ENCODE results near the gene RXRA.

Gene RXRA

DNA sequence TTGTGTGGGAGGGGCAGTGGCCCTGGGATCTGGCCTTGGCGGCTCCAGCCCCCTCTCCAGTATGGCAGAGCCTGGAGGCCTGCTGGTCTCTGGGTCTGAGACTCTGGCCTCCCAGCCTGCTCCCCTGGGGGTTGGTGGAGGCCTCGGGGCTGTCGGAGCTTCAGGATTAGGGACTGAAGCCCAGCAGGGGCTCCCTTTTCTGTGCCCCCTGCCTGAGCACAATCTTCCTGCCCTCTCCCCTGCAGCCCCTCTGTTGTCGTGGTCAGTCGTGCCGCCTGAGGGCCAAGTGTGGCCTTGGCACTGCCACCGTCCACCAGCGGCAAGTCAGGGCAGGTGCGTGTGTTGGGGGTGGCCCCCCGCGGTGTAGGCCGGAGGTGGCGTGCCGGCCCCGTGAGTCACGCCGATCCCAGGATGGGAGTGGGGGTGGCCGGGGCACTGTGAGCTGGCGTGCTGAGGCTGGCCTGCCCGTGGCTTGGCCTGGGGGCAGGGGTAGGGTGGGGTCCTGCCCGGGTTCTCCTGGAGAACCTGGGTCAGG, 53.6 kb downstream of the RXRA start:
- H3K4me3 ChIP-seq (ENCODE audit: low read depth, low read length): no peak overlapping the region
- H3K9me3 ChIP-seq (ENCODE audit: control insufficient read depth, insufficient read depth, low read depth, low read length): no peaks in the 10 kb centered on the region
- no peak overlapping the region for H3K27ac ChIP-seq (ENCODE audit: extremely low read depth, low read depth, low read length)
- POLR2A ChIA-PET: no interaction called here
- CTCF ChIA-PET: interaction anchor here (0.5 to 1.6 kb wide), 4 partner anchors 12 to 209 kb away, joined by 3 to 7 read pairs (median 3); no protein-coding TSS in a partner anchor
- H3K4me1 ChIP-seq (ENCODE audit: control insufficient read depth, insufficient read depth, low read length): peaks cover 4% of the 10 kb centered on the region; the same call in 1 of the 2 replicates
- H3K36me3 ChIP-seq (ENCODE audit: control insufficient read depth in 2 of 2, insufficient read depth in 1 of 2, low read length in 2 of 2): no peaks in the 10 kb centered on the region
- TF ChIP-seq, protein P1, sequence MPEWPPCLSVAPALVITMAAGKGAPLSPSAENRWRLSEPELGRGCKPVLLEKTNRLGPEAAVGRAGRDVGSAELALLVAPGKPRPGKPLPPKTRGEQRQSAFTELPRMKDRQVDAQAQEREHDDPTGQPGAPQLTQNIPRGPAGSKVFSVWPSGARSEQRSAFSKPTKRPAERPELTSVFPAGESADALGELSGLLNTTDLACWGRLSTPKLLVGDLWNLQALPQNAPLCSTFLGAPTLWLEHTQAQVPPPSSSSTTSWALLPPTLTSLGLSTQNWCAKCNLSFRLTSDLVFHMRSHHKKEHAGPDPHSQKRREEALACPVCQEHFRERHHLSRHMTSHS (tag by site-specific recombination; IDR thresholded peaks at IDR 0.05): no peak
- no peak for TF ChIP-seq ZNF23 (tag by site-specific recombination; IDR thresholded peaks at IDR 0.05; ENCODE audit: borderline replicate concordance)
- TF ChIP-seq ZNF843 (tag by site-specific recombination; IDR thresholded peaks at IDR 0.05): no peak
- TF ChIP-seq KLF1 (tag by site-specific recombination; IDR thresholded peaks at IDR 0.05): no peak
- TF ChIP-seq ZNF785 (tag by site-specific recombination; IDR thresholded peaks at IDR 0.05): no peak
- no peak for TF ChIP-seq ZNF837 (tag by site-specific recombination; IDR thresholded peaks at IDR 0.05)
- TF ChIP-seq GLIS1 (tag by site-specific recombination; IDR thresholded peaks at IDR 0.05): peak; percentile 89
- TF ChIP-seq GLIS2 (tag by site-specific recombination; IDR thresholded peaks at IDR 0.05): peak; percentile 57; the same call in 1 of the 2 replicates
- no peak for TF ChIP-seq ZEB2 (tag by site-specific recombination; IDR thresholded peaks at IDR 0.05)
- no peak for TF ChIP-seq GFI1B (tag by site-specific recombination; IDR thresholded peaks at IDR 0.05)
- TF ChIP-seq SCRT1 (tag by site-specific recombination; IDR thresholded peaks at IDR 0.05; ENCODE audit: borderline replicate concordance): no peak
- TF ChIP-seq ZNF2 (tag by site-specific recombination; IDR thresholded peaks at IDR 0.05): no peak
- TF ChIP-seq ZNF37A (tag by site-specific recombination; IDR thresholded peaks at IDR 0.05): no peak
- TF ChIP-seq ZNF701 (tag by site-specific recombination; IDR thresholded peaks at IDR 0.05): no peak
- no peak for TF ChIP-seq ZBTB8A (tag by site-specific recombination; IDR thresholded peaks at IDR 0.05)
- no peak for TF ChIP-seq ZBTB20 (tag by site-specific recombination; IDR thresholded peaks at IDR 0.05)
- TF ChIP-seq ZNF677 (tag by site-specific recombination; IDR thresholded peaks at IDR 0.05): no peak
- no peak for TF ChIP-seq SCRT2 (tag by site-specific recombination; IDR thresholded peaks at IDR 0.05)
- TF ChIP-seq ZNF354C (tag by site-specific recombination; IDR thresholded peaks at IDR 0.05; ENCODE audit: borderline replicate concordance, low read depth): no peak
- no peak for TF ChIP-seq ZBTB6 (tag by site-specific recombination; IDR thresholded peaks at IDR 0.05)
- no peak for TF ChIP-seq PRDM2 (tag by site-specific recombination; IDR thresholded peaks at IDR 0.05; ENCODE audit: borderline replicate concordance)
- TF ChIP-seq PBX3 (CRISPR knock-in tag; IDR thresholded peaks at IDR 0.05): no peak
- TF ChIP-seq ZFHX2 (tag by site-specific recombination; conservative IDR thresholded peaks at IDR 0.05): 0 out of 2 replicates have a peak, but pooled peaks have one; percentile 11
- TF ChIP-seq EGR2 (tag by site-specific recombination; IDR thresholded peaks at IDR 0.05; ENCODE audit: low read depth): no peak
- no peak for TF ChIP-seq ZNF530 (tag by site-specific recombination; IDR thresholded peaks at IDR 0.05; ENCODE audit: low read depth)
- TF ChIP-seq ZNF549 (tag by site-specific recombination; IDR thresholded peaks at IDR 0.05): no peak
- TF ChIP-seq, protein P2, sequence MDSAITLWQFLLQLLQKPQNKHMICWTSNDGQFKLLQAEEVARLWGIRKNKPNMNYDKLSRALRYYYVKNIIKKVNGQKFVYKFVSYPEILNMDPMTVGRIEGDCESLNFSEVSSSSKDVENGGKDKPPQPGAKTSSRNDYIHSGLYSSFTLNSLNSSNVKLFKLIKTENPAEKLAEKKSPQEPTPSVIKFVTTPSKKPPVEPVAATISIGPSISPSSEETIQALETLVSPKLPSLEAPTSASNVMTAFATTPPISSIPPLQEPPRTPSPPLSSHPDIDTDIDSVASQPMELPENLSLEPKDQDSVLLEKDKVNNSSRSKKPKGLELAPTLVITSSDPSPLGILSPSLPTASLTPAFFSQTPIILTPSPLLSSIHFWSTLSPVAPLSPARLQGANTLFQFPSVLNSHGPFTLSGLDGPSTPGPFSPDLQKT (IDR thresholded peaks at IDR 0.05; ENCODE audit: borderline replicate concordance, low read depth, low read length): no peak
- TF ChIP-seq ZNF391 (tag by site-specific recombination; IDR thresholded peaks at IDR 0.05; ENCODE audit: borderline replicate concordance, low read depth): no peak

All from HEK293 (cell line).